MV-4-11 (cell line): ENCODE data around the gene SLC8A2.

Experiments
- DNase-seq: peaks from one replicate; lab custom pipeline; 2025; lab: John Stamatoyannopoulos, UW

Gene SLC8A2

DNA sequence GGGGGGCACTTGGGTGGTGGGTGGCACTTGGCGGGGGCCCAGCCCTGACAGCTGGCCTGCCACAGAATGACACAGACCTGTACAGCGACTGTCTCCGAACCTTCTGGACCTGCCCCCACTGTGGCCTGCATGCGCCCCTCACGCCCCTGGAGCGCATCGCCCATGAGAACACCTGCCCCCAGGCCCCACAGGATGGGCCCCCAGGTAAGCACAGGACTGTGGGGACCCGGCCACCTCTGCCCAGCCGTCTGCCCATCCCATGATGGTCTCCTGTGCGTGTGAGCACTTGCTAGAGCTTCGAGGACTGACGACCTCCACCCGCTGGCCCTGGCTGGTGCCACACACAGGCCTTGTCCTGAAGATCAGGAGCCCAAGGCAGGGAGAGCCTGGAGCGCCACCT, 90.6 kb downstream of the SLC8A2 start:
- DNase-seq, result no peak

DNA sequence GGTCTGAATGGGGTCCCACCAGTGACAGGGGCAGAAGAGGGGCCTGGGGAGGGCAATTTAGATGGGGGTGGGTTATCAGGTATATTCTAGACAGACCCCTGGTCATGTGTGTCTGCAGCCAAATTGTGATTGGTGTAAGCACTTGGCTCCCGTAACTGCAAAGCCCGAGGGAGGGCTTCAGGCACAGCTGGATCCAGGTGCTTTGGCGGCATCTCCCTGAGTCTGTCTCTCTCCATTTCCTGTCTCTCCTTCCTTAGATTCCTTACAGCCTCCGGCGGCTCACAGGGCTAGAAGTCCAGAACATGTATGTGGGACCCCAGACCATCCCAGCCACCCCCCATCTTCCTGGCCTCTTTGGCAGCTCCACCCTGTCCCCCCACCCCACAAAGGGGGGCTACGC, 91.1 kb downstream of the SLC8A2 start:
- no peak for DNase-seq

DNA sequence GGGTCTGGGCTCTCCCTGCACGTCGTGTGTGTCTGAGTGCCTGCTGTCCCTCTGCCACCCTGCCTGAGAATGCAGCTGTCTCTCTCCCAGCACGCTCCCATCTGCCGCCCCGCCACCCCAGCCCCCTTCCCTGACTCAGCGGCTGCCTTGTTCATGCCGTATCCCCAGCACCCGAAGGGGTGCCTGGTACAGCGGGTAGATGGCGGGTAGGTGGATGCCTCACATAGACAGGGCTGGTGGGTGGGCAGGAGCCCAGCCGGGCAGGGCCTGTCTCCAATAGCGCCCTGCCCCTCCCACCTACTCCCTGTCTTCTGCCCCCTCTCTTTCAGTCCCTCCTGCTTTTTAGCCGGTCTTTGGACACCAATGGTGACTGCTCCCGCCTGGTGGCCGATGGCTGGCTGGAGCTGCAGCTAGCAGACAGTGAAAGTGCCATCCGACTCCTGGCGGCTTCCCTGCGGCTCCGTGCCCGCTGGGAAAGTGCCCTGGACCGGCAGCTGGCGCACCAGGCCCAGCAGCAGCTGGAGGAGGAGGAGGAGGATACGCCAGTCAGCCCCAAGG, 92.2 kb downstream of the SLC8A2 start:
- DNase-seq, result no peak

DNA sequence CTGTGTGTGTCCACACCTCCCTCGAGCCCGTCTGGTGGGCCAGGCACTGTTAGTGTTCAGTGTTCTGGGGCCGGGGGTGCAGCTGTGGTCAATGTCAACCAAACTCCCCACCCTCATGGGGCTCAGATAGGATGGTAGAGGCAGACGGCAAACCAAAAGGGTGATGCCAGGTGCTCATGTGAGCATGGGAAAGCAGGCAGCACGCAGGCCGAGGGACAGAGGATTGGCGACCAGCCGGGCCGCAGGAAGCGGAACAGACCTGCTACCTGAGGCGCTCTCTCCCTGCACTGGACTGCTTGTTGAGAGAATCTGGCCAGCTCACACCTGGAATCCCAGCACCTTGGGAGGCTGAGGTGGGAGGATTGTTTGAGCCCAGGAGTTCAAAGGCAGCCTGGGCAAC, 93.4 kb downstream of the SLC8A2 start:
- no peak for DNase-seq
